Sigmoid colon (tissue), 7 donors: ENCODE results near the gene DNAH17. TPM values are rescaled to one million over a fixed set of nuclear protein-coding genes. Genes with fewer than 3 reads are reported as not detected.

Experiments
- DNase-seq: peaks from one replicate; pipeline ENCODE4 v3.0.0-alpha.2; 2019
- H3K27ac ChIP-seq, 4 donors: fragments of 200-600 bp; sonication (generic); one replicate each; pipeline ENCODE4 v1.5.1; 2016 to 2019; ENCODE audit warnings: mild to moderate bottlenecking in 1 of 4
- H3K27me3 ChIP-seq, 3 donors: fragments of 200-600 bp; sonication (generic); one replicate each; pipeline ENCODE4 v1.5.1; 2019; ENCODE audit warnings: mild to moderate bottlenecking in 1 of 3
- H3K36me3 ChIP-seq, 4 donors: fragments of 200-600 bp; sonication (generic); one replicate each; pipeline ENCODE4 v1.5.1; 2016 to 2019
- H3K4me1 ChIP-seq, 4 donors: fragments of 200-600 bp; sonication (generic); one replicate each; pipeline ENCODE4 v1.5.1; 2017 to 2019
- H3K4me3 ChIP-seq, 4 donors: fragments of 200-600 bp; sonication (generic); one replicate each; pipeline ENCODE4 v1.5.1; 2017 to 2019; ENCODE audit warnings: mild to moderate bottlenecking in 2 of 4, moderate library complexity in 1 of 4
- H3K9me3 ChIP-seq, 4 donors: fragments of 200-600 bp in 3 of 4; sonication (generic) in 3 of 4; one replicate each; pipeline versions ENCODE4 v1.5.1 to v1.6.1; 2013 to 2019
- CTCF ChIP-seq, 4 experiments: fragments of 450-650 bp in 3 of 4; fragments of 200-600 bp in 1 of 4; IDR thresholded peaks; one replicate each; pipeline ENCODE4 v1.5.1; 2016 to 2019; ENCODE audit warnings: antibody characterized with exemption in 4 of 4, mild to moderate bottlenecking in 3 of 4, moderate library complexity in 2 of 4
- EP300 ChIP-seq, 4 donors: sonication (generic); formaldehyde crosslinking; IDR thresholded peaks; one replicate each; pipeline ENCODE4 v1.6.1; 2017; ENCODE audit warnings: antibody characterized with exemption in 4 of 4
- POLR2A ChIP-seq, 2 donors: fragments of 450-650 bp; IDR thresholded peaks; one replicate each; pipeline ENCODE4 v1.6.1; 2016; ENCODE audit warnings: antibody characterized with exemption in 2 of 2, mild to moderate bottlenecking in 2 of 2, moderate library complexity in 2 of 2
- POLR2AphosphoS5 ChIP-seq, 4 donors: sonication (generic); formaldehyde crosslinking; IDR thresholded peaks; one replicate each; pipeline ENCODE4 v1.6.1; 2017; ENCODE audit warnings: antibody characterized with exemption in 4 of 4
- WGBS, 2 donors: extraction: QIAGEN DNeasy Blood & Tissue Kit; methylation state at CpG; one replicate each; pipeline ENCODE4 v1.1.7; 2013; 5-methylcytosine and 5-hydroxymethylcytosine counted together
- intact Hi-C: fragments of 100-400 bp; cut with DNase I; formaldehyde crosslinking; loops from one replicate; pipeline ENCODE4 v1.15.1; 2023
- polyA plus RNA-seq, 3 donors: library from polyadenylated mRNA; stranded (reverse); fragments of 200-250 nt; gene quantifications; one replicate each; pipeline ENCODE4 v1.2.3, GENCODE V29; 2013
- total RNA-seq, 4 donors: library from RNA; depleted of rRNA; stranded (reverse); fragments of >200 nt; gene quantifications; one replicate each; pipeline ENCODE4 v1.1.0, GENCODE V29; 2016
- donor health status: healthy with polysubstance abuse.
- donor health status: Bipolar disorder and iron deficiency.
- donor health status: healthy.

Gene DNAH17
- total and polyA plus RNA-seq, 7 donors, result 0.07 to 0.68 (median 0.26) TPM; not detected in 3

DNA sequence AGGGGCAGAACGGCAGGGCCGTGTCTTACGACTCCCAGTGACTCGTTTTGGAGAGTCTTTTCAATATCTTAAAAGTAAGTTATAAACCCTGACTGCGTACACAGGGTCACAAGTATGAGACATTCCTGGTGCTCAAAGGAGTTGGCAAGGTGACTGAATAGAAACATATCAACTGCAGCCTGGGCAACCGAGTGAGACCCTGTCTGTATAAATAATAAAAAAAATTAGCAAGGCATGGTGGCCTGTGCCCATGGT is 115.5 kb downstream of the DNAH17 start:
- intact Hi-C loops, result no loop called here
- no peak for TF ChIP-seq CTCF (IDR thresholded peaks at IDR 0.05)
- TF ChIP-seq POLR2AphosphoS5 (IDR thresholded peaks at IDR 0.05), result no peak
- TF ChIP-seq POLR2A (IDR thresholded peaks at IDR 0.05), result no peak
- TF ChIP-seq EP300 (IDR thresholded peaks at IDR 0.05), result no peak
- Histone ChIP-seq H3K27ac (no peak overlapping the region), H3K36me3 (no peaks in the 10 kb centered on the region), H3K27me3 (no peaks in the 10 kb centered on the region), H3K4me1 (no peaks in the 10 kb centered on the region), H3K9me3 (no peaks in the 10 kb centered on the region), H3K4me3 (no peak overlapping the region)
- no peak for DNase-seq
- 56 to 82% methylated on average over 6 of the region's 6 CpGs for WGBS, 2 donors

GRCh38 chr17:78460951-78461798 is 116.0 kb downstream of the DNAH17 start:
- no peak for DNase-seq
- intact Hi-C loops, result no loop called here
- TF ChIP-seq EP300 (IDR thresholded peaks at IDR 0.05) (no peak), CTCF (IDR thresholded peaks at IDR 0.05) (no peak), POLR2AphosphoS5 (IDR thresholded peaks at IDR 0.05) (no peak), POLR2A (IDR thresholded peaks at IDR 0.05) (no peak)
- H3K4me3 ChIP-seq, result no peak overlapping the region
- H3K27ac ChIP-seq, result no peak overlapping the region
- no peaks in the 10 kb centered on the region for H3K4me1 ChIP-seq
- 87 to 90% methylated on average over 34 of the region's 34 CpGs for WGBS, 2 donors
- H3K9me3 ChIP-seq, result no peaks in the 10 kb centered on the region
- H3K27me3 ChIP-seq, result no peaks in the 10 kb centered on the region
- H3K36me3 ChIP-seq, result no peaks in the 10 kb centered on the region

DNA sequence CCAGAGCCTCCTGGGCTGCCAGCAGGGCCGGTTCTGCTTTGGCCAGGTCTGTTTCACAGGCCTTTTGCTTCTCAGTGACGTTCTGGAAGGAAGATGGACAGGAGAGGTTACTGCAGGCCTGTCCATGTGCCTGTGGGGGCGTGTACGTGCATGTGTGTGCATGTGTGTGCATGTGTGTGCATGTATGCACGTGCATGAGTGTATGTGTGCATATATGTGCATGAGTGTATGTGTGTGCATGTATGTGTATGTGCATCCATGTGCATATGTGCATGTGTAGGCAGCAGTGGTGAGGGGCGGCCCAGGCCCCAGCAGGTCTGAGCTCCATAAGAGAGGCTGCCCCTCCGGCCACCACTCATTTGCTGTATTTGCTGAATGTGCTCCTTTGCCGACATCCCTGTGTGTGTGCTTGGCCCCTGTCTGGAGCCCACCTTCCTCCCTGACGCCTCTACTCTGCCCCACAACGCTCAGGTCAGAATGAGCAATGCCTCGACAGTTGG is 117.0 kb downstream of the DNAH17 start:
- H3K27ac ChIP-seq, result no peak overlapping the region
- H3K36me3 ChIP-seq, result no peaks in the 10 kb centered on the region
- no peak for DNase-seq
- no peak for TF ChIP-seq CTCF (IDR thresholded peaks at IDR 0.05)
- no peak for TF ChIP-seq EP300 (IDR thresholded peaks at IDR 0.05)
- TF ChIP-seq POLR2A (IDR thresholded peaks at IDR 0.05), result no peak
- TF ChIP-seq POLR2AphosphoS5 (IDR thresholded peaks at IDR 0.05), result no peak
- intact Hi-C loops, result no loop called here
- no peaks in the 10 kb centered on the region for H3K9me3 ChIP-seq
- H3K4me1 ChIP-seq, result no peaks in the 10 kb centered on the region
- whole genome bisulfite sequencing, 2 donors, result 83 to 87% methylated on average over 11 of the region's 11 CpGs
- no peaks in the 10 kb centered on the region for H3K27me3 ChIP-seq
- no peak overlapping the region for H3K4me3 ChIP-seq

DNA sequence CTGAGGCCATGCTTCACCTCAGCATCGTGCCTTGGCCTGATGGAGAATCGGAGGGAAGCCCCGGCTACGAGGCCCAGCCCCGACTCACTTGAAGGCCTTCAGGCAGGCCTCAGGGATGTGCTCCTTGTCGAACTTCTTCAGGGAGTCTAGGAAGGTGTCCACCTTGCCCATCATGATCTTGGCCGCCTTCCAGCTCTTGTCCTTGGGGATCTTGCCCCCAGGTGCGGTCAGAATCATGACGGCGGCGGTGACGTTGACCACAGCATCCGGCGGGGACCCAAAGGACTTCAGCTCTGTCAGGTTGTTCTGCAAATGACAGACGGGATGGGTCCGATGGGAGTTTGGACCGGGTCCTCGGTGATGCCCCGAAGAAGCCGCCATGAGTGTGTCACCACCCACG is 117.5 kb downstream of the DNAH17 start:
- intact Hi-C loops, result no loop called here
- Histone ChIP-seq H3K9me3 (no peaks in the 10 kb centered on the region), H3K4me3 (no peak overlapping the region), H3K4me1 (no peaks in the 10 kb centered on the region), H3K27ac (no peak overlapping the region), H3K36me3 (no peaks in the 10 kb centered on the region), H3K27me3 (no peaks in the 10 kb centered on the region)
- WGBS, 2 donors, result 91 to 94% methylated on average over 21 of the region's 21 CpGs
- TF ChIP-seq POLR2AphosphoS5 (IDR thresholded peaks at IDR 0.05), result no peak
- TF ChIP-seq EP300 (IDR thresholded peaks at IDR 0.05), result no peak
- TF ChIP-seq CTCF (IDR thresholded peaks at IDR 0.05), result no peak
- no peak for TF ChIP-seq POLR2A (IDR thresholded peaks at IDR 0.05)
- DNase-seq, result no peak
